ENCODE measurements around the gene SPINK4. TPM values are rescaled to one million over a fixed set of nuclear protein-coding genes. Genes with fewer than 3 reads are reported as not detected.

Gene SPINK4, protein sequence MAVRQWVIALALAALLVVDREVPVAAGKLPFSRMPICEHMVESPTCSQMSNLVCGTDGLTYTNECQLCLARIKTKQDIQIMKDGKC
- total RNA-seq = not detected

DNA sequence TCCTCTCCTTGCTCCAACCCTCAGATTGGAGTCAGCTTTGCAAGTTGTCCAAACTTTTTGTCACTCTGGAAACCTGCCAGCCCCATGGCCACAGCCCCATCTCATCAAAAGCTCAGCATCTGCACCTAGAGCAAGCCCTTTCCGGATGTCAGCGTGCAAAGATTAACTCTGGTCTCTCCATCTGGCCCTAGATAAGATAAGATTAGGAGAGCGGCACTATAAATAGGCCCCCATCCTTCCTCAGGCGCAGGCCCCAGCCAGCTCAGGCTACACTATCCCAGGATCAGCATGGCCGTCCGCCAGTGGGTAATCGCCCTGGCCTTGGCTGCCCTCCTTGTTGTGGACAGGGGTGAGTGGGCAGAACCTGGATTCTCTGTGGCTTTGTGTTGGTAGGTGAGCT is at the start of gene SPINK4:
Gene SPINK4, plus strand, starts transcription at position 247 of the 400 bp plus-strand sequence. Its CDS starts 42 bp downstream, at position 289.
- ChIA-PET POLR2A (interaction anchor here (0.7 kb wide), 1 partner anchor 25 kb away, joined by 3 read pairs; the partner anchor contains the start of genes BAG1 and CHMP5), CTCF (interaction anchor here (0.6 to 2.8 kb wide), 2 partner anchors 14 to 43 kb away, joined by 3 to 12 read pairs; no protein-coding TSS in a partner anchor)
- peaks cover 3% of the 10 kb centered on the region for H3K27me3 Mint-ChIP-seq (ENCODE audit: low read depth)
- H3K27ac Mint-ChIP-seq = no peak within 1 kb of the TSS
- DNase-seq = no peak
- peaks cover 4% of the 10 kb centered on the region for H3K4me1 Mint-ChIP-seq (ENCODE audit: low read depth)
- ATAC-seq = no peak
- H3K9me3 Mint-ChIP-seq (ENCODE audit: insufficient read depth) = no peaks in the 10 kb centered on the region
- no peak within 1 kb of the TSS for H3K4me3 Mint-ChIP-seq
- H3K36me3 Mint-ChIP-seq (ENCODE audit: low read depth) = no peaks in the 10 kb centered on the region

DNA sequence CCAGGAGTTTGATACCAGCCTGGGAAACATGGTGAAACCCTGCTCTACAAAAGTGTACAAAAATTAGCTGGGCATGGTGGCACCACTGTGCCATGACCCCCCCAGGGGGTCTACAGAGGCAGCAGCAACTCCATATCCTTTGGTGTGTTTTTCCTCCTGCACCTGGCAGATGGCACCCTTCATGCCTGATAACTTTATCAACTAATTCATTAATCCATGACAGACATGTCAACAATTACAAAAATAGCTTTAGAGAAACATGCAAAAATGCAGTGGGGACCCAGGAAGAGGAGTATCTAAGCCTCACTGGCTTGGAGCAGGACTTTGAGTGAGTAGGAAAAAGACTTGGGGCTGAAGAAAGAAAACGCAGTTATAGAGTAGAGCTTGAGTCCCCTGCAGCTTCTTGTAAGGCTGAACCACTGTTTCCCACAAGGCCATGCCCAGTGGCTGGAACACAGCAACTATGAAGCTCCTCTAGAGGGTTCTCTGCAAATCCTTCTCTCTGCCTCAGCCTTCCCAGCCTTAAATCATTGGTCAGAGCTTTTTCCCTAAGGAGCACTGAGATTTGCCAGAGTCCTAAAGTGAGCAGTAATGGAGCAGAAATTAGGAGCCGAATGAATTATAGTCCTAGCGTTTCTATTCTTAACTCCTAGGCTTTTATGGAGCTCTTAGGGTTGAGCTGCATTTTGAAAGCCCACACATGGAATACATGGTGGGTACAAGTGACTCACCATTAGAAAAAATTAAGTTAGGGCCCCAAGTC is 47.3 kb upstream of the SPINK4 start:
- ChIA-PET CTCF (interaction anchor here (1.5 kb wide), 1 partner anchor 33 kb away, joined by 4 read pairs; no protein-coding TSS in a partner anchor), POLR2A (interaction anchor here (1.1 kb wide), 1 partner anchor 9 kb away, joined by 6 read pairs; no protein-coding TSS in a partner anchor)
- Mint-ChIP-seq H3K36me3 (ENCODE audit: low read depth) (no peaks in the 10 kb centered on the region), H3K4me1 (ENCODE audit: low read depth) (no peaks in the 10 kb centered on the region), H3K27ac (no peak overlapping the region), H3K9me3 (ENCODE audit: insufficient read depth) (no peaks in the 10 kb centered on the region), H3K27me3 (ENCODE audit: low read depth) (peaks cover 8% of the 10 kb centered on the region), H3K4me3 (no peak overlapping the region)
- DNase-seq (no peak), ATAC-seq (no peak)

DNA sequence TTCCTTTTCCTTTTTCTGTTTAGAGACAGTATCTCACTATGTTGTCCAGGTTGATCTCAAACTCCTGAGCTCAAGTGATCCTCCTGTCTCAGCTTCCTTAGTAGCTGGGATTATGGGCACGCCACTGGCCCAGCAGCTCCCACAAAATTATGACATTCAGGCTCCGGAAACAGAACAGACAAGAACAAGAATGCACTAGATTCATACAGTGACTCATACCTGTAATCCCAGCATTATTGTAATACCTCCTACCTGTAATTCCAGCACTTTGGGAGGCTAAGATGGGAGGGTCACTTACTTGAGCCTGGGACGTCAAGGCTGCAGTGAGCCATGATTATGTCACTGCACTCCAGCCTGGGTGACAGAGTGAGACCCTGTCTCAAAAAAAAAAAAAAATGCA is 46.1 kb upstream of the SPINK4 start:
- no peak for DNase-seq
- no peaks in the 10 kb centered on the region for H3K36me3 Mint-ChIP-seq (ENCODE audit: low read depth)
- POLR2A ChIA-PET = no interaction called here
- no peak overlapping the region for H3K27ac Mint-ChIP-seq
- H3K9me3 Mint-ChIP-seq (ENCODE audit: insufficient read depth) = no peaks in the 10 kb centered on the region
- H3K4me3 Mint-ChIP-seq = no peak overlapping the region
- no peaks in the 10 kb centered on the region for H3K4me1 Mint-ChIP-seq (ENCODE audit: low read depth)
- peaks cover 9% of the 10 kb centered on the region for H3K27me3 Mint-ChIP-seq (ENCODE audit: low read depth)
- CTCF ChIA-PET = no interaction called here
- no peak for ATAC-seq

DNA sequence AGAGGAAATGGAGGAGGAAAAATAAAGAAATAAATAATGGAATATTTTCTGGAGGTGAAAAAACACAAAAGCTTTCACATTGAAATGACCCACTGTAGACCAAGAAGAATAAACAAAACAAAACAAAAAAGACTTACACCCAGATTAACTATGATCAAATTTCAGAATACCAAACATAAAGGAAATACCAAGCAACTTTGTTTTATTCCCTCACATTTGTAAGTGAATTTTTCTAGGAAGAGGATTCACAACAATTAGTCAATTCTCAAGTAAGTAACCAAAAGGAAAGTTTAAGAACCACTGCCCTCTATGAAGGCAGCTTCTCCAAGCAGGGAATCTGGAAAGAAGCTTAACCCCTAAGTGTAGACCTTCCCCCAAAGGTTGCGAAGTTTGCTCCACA is 43.2 kb upstream of the SPINK4 start:
- CTCF ChIA-PET = interaction anchor here (1.0 to 2.5 kb wide), 2 partner anchors 26 to 29 kb away, joined by 3 to 10 read pairs; no protein-coding TSS in a partner anchor
- H3K27me3 Mint-ChIP-seq (ENCODE audit: low read depth) = peaks cover 2% of the 10 kb centered on the region
- no peaks in the 10 kb centered on the region for H3K36me3 Mint-ChIP-seq (ENCODE audit: low read depth)
- POLR2A ChIA-PET = no interaction called here
- ATAC-seq = no peak
- H3K4me1 Mint-ChIP-seq (ENCODE audit: low read depth) = peaks cover 9% of the 10 kb centered on the region
- DNase-seq = no peak
- H3K4me3 Mint-ChIP-seq = no peak overlapping the region
- no peaks in the 10 kb centered on the region for H3K9me3 Mint-ChIP-seq (ENCODE audit: insufficient read depth)
- H3K27ac Mint-ChIP-seq = no peak overlapping the region

DNA sequence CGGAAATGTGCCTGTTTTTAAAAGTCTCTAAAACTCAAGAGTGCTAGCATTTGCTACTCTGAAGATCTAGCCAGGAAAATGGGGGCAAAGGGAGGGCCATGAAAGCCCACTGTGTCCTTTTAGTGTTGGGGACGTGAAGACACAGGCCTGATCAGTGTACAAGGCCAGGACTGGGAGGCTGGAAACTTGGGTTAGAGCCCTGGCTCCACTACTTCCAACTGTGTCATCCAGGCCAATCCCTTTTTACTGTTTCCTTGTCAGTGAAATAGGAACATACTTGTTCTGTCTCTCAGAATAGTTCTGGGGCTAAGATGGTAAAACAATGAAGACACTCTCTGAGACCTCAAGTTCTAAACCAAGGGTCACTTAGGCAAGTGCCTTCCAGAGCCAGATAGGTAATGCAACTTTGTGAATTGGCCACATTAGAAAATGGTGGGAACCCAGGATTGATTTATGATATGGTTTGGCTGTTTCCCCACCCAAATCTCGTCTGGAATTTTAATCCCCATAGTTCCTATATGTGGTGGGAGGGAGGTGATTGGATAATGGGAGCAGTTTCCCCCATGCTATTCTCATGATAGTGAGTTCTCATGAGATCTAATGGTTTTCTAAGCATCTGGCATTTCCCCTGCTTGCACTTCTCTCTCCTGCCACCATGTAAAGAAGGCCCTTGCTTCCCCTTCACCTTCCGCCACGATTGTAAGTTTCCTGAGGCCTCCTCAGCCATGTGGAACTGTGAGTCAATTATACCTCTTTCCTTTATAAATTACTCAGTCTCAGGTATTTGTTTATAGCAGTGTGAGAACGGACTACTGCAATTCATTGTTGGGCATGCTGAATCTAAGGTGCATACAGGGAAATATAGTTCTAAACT is 42.5 kb upstream of the SPINK4 start:
- H3K27me3 Mint-ChIP-seq (ENCODE audit: low read depth) = peaks cover 2% of the 10 kb centered on the region
- ChIA-PET POLR2A (no interaction called here), CTCF (interaction anchor here (1.0 to 2.5 kb wide), 2 partner anchors 27 to 28 kb away, joined by 3 to 10 read pairs; no protein-coding TSS in a partner anchor)
- no peak overlapping the region for H3K27ac Mint-ChIP-seq
- no peaks in the 10 kb centered on the region for H3K9me3 Mint-ChIP-seq (ENCODE audit: insufficient read depth)
- no peak for DNase-seq
- H3K4me3 Mint-ChIP-seq = no peak overlapping the region
- peaks cover 17% of the 10 kb centered on the region for H3K4me1 Mint-ChIP-seq (ENCODE audit: low read depth)
- no peaks in the 10 kb centered on the region for H3K36me3 Mint-ChIP-seq (ENCODE audit: low read depth)
- no peak for ATAC-seq

DNA sequence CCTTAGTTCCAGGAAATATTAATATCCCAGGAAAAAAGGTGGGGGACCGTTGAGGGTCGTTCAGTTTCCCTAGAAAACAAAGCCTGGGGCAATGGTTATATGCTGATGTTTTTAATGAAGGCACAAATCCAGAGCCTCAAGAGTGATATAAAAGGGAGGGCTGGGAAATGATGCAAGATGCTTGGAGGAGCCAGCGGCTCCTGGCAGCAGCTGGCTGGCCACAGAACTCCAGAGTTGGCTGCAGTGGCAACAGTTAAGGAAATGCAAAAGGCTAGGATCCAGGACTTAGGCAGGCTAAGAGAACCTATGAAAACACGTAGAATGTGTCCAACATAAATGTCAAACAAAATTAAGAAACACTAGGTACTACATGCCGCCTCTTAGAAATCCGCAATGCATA is 41.8 kb upstream of the SPINK4 start:
- H3K9me3 Mint-ChIP-seq (ENCODE audit: insufficient read depth) = no peaks in the 10 kb centered on the region
- peaks cover 24% of the 10 kb centered on the region for H3K4me1 Mint-ChIP-seq (ENCODE audit: low read depth)
- no peak for DNase-seq
- ChIA-PET POLR2A (no interaction called here), CTCF (no interaction called here)
- no peak for ATAC-seq
- H3K36me3 Mint-ChIP-seq (ENCODE audit: low read depth) = no peaks in the 10 kb centered on the region
- no peak overlapping the region for H3K27ac Mint-ChIP-seq
- peaks cover 2% of the 10 kb centered on the region for H3K27me3 Mint-ChIP-seq (ENCODE audit: low read depth)
- no peak overlapping the region for H3K4me3 Mint-ChIP-seq

DNA sequence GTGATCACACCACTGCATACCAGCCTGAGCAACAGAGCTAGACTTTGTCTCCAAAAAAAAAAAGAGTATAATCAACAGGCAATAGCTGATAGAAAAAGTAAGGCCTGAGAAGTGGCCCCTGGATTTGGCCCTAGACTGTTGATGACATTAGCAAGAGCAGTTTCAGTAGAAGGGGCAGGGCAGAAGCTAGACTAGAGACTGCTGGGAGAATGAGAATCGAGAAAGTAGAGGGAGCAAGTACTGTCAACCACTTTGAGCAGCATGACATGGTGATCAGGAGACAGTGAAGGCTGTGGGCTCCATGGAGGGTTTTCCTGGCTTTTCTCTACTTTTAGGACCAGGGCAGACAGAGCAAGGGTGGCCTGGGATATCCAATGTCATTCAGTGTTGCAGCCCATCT is 37.9 kb upstream of the SPINK4 start:
- Mint-ChIP-seq H3K9me3 (ENCODE audit: insufficient read depth) (no peaks in the 10 kb centered on the region), H3K4me3 (no peak overlapping the region), H3K4me1 (ENCODE audit: low read depth) (peaks cover 33% of the 10 kb centered on the region), H3K36me3 (ENCODE audit: low read depth) (no peaks in the 10 kb centered on the region), H3K27me3 (ENCODE audit: low read depth) (peaks cover 11% of the 10 kb centered on the region), H3K27ac (peak overlapping the region; percentile 72)
- ATAC-seq (peak; percentile 7), DNase-seq (no peak)
- ChIA-PET POLR2A (interaction anchor here (1.0 kb wide), 1 partner anchor 9 kb away, joined by 6 read pairs; no protein-coding TSS in a partner anchor), CTCF (interaction anchor here (1.3 to 2.0 kb wide), 3 partner anchors 24 to 32 kb away, joined by 3 to 11 read pairs (median 4); no protein-coding TSS in a partner anchor)

DNA sequence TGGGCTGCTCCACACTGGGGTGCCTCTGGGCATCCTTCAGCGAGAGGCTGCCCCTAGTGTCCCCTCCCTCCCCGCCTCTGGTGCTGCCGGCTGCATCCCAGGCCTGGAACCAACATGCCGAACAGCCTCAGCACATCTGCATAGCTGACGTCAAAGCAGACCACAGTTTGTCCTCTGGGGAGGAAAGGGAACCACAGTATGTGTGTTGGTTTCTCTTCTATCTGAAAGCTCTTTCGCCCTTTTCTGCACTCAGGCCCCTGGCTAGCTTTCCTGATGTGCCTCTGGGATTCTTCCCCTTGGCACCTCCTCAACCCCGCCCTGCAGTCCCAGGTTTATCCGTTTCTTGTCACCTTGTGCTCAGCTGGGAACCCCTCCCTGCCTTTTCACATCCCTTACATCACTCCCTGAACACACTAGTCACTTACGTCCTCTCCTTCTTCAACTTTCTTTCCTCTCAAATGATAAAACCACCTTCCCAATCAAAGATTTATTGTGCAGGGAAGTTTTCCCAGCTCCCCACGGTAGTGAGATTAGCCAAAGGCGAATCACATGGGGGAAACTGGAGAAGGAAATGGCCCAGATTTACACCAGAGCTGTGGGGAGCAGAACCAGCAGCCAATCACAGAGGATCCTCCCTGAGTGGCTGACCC is 37.3 kb upstream of the SPINK4 start:
- Mint-ChIP-seq H3K36me3 (ENCODE audit: low read depth) (no peaks in the 10 kb centered on the region), H3K27ac (peak overlapping the region; percentile 72), H3K9me3 (ENCODE audit: insufficient read depth) (no peaks in the 10 kb centered on the region), H3K27me3 (ENCODE audit: low read depth) (peaks cover 11% of the 10 kb centered on the region), H3K4me3 (peak overlapping the region; percentile 40), H3K4me1 (ENCODE audit: low read depth) (peaks cover 33% of the 10 kb centered on the region)
- ATAC-seq (peak; percentile 97), DNase-seq (peak; percentile 74)
- ChIA-PET POLR2A (interaction anchor here (1.0 kb wide), 1 partner anchor 10 kb away, joined by 6 read pairs; no protein-coding TSS in a partner anchor), CTCF (interaction anchor here (1.4 to 2.0 kb wide), 2 partner anchors 23 to 32 kb away, joined by 4 to 11 read pairs; no protein-coding TSS in a partner anchor)

DNA sequence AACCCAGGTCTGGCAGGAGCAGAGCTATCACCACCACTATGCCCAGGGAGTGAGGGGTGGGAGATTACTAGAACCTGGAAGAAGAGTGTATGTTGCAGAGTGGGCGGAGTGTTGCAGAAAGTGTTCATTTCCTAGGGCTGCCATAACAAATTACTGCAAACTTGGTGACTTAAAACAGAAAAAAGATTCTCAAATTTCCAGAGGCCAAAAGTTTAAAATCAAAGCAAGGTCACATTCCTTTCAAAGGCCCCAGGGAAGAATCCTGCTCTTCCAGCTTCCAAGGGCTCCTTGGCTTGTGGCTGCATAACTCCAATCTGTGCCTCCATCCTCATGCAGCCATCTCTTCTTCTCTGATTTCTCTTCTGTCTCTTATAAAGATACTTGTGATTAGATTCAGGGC is 30.6 kb upstream of the SPINK4 start:
- ChIA-PET CTCF (no interaction called here), POLR2A (no interaction called here)
- no peaks in the 10 kb centered on the region for H3K36me3 Mint-ChIP-seq (ENCODE audit: low read depth)
- no peak overlapping the region for H3K27ac Mint-ChIP-seq
- ATAC-seq = no peak
- DNase-seq = no peak
- H3K27me3 Mint-ChIP-seq (ENCODE audit: low read depth) = peaks cover 9% of the 10 kb centered on the region
- no peak overlapping the region for H3K4me3 Mint-ChIP-seq
- no peaks in the 10 kb centered on the region for H3K9me3 Mint-ChIP-seq (ENCODE audit: insufficient read depth)
- no peaks in the 10 kb centered on the region for H3K4me1 Mint-ChIP-seq (ENCODE audit: low read depth)

DNA sequence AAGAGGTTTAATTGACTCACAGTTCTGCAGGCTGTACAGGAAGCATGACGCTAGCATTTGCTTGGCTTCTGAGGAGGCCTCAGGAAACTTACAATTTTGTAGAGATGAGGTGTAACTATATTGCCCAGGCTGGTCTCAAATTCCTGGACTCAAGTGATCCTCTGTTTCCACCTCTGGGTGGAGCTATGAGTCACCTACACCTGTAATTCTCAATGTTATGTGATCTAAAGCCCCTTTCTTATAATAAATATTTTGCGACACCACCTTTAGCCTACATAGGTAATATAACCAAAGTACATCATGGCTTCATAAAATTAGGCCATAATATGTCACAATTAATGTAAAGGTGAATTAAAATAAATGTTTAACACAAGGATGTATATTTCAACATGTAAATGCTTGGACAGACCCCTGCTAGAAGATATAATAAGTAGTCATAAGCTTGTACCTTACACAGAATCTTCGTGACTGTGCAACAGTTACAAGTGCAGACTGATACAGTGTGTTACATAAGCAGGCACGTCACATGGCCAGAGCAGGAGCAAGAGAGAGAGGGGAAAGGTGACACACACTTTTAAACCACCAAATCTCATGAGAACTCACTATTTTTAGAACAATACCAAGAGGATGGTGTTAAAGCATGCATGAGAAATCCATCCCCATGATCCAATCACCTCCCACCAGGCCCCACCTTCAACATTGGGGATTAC is 29.8 kb upstream of the SPINK4 start:
- no peak for ATAC-seq
- ChIA-PET CTCF (no interaction called here), POLR2A (no interaction called here)
- no peaks in the 10 kb centered on the region for H3K36me3 Mint-ChIP-seq (ENCODE audit: low read depth)
- H3K4me3 Mint-ChIP-seq = no peak overlapping the region
- no peaks in the 10 kb centered on the region for H3K9me3 Mint-ChIP-seq (ENCODE audit: insufficient read depth)
- no peaks in the 10 kb centered on the region for H3K4me1 Mint-ChIP-seq (ENCODE audit: low read depth)
- no peak for DNase-seq
- peaks cover 9% of the 10 kb centered on the region for H3K27me3 Mint-ChIP-seq (ENCODE audit: low read depth)
- H3K27ac Mint-ChIP-seq = no peak overlapping the region
